K562 (cell line): ENCODE measurements around the gene HYAL3. TPM values are rescaled to one million over a fixed set of nuclear protein-coding genes. Genes with fewer than 3 reads are reported as not detected.

ENCODE experiments used
- ADNP ChIP-seq: fragments of 200-800 bp; sonication (Bioruptor generic); IDR thresholded peaks from 2 replicates; pipeline ENCODE4 v1.6.1; 2016; ENCODE audit warnings: missing genetic modification characterization, missing compliant biosample characterization
- BACH1 ChIP-seq: fragments of 200-800 bp; sonication (Bioruptor generic); IDR thresholded peaks from 2 replicates; pipeline ENCODE4 v1.6.1; 2016; ENCODE audit warnings: missing genetic modification characterization, missing compliant biosample characterization
- BCL6 ChIP-seq: fragments of 250-450 bp; sonication (Bioruptor Pico); IDR thresholded peaks from 2 replicates; pipeline ENCODE4 v1.4.0; 2020
- DACH1 ChIP-seq: fragments of 450-650 bp; IDR thresholded peaks from 2 replicates; pipeline ENCODE4 v1.6.1; 2018; ENCODE audit not compliant: partially characterized antibody
- ETS2 ChIP-seq: IDR thresholded peaks from 2 replicates; pipeline ENCODE4 v1.6.1; 2016; ENCODE audit warnings: borderline replicate concordance, missing genetic modification characterization, mild to moderate bottlenecking, moderate library complexity, missing compliant biosample characterization; ENCODE audit not compliant: poor library complexity, severe bottlenecking
- HDGF ChIP-seq: fragments of 450-650 bp; IDR thresholded peaks from 2 replicates; pipeline ENCODE4 v1.6.1; 2016
- HIVEP1 ChIP-seq: fragments of 250-450 bp; sonication (Bioruptor Pico); IDR thresholded peaks from 2 replicates; pipeline ENCODE4 v1.4.0; 2020; ENCODE audit warnings: mild to moderate bottlenecking
- KAT8 ChIP-seq: fragments of 450-650 bp; IDR thresholded peaks from 2 replicates; pipeline ENCODE4 v1.6.1; 2016; ENCODE audit warnings: low read depth, mild to moderate bottlenecking
- MAZ ChIP-seq, 2 experiments: fragments of 450-650 bp in 1 of 2; sonication (generic) in 1 of 2; formaldehyde crosslinking; IDR thresholded peaks in 1 of 2; conservative IDR thresholded peaks in 1 of 2; 2 replicates each; pipeline versions ENCODE4 v1.4.0 to v1.5.0; 2020; ENCODE audit warnings: mild to moderate bottlenecking in 1 of 2, missing genetic modification reagents in 1 of 2
- MEIS2 ChIP-seq: fragments of 450-650 bp; IDR thresholded peaks from 2 replicates; pipeline ENCODE4 v1.6.1; 2014; ENCODE audit warnings: mild to moderate bottlenecking; ENCODE audit not compliant: partially characterized antibody
- NFE2 ChIP-seq: IDR thresholded peaks from 2 replicates; pipeline ENCODE4 v1.6.1; 2014; ENCODE audit warnings: antibody characterized with exemption, low read depth
- NR4A1 ChIP-seq, 2 experiments: fragments of 250-450 bp in 1 of 2; fragments of 450-650 bp in 1 of 2; sonication (Bioruptor Pico) in 1 of 2; IDR thresholded peaks; 2 replicates each; pipeline versions ENCODE4 v1.4.0 to v1.6.1; 2016 to 2020; ENCODE audit warnings: mild to moderate bottlenecking in 2 of 2, missing compliant biosample characterization in 1 of 2, missing genetic modification characterization in 1 of 2, moderate library complexity in 1 of 2
- PHTF2 ChIP-seq: fragments of 250-450 bp; sonication (Bioruptor Pico); IDR thresholded peaks from 2 replicates; pipeline ENCODE4 v1.5.0; 2021; ENCODE audit warnings: mild to moderate bottlenecking
- RFX7 ChIP-seq: fragments of 250-450 bp; sonication (Bioruptor Pico); IDR thresholded peaks from 2 replicates; pipeline ENCODE4 v1.5.1; 2021; ENCODE audit warnings: mild to moderate bottlenecking
- SAFB2 ChIP-seq: fragments of 200-400 bp; formaldehyde crosslinking; IDR thresholded peaks from 2 replicates; pipeline ENCODE4 v1.6.1; 2018; ENCODE audit warnings: borderline replicate concordance, low read length, low read depth, moderate library complexity; ENCODE audit not compliant: severe bottlenecking
- SMAD4 ChIP-seq: fragments of 250-450 bp; sonication (Bioruptor Pico); conservative IDR thresholded peaks from 2 replicates; pipeline ENCODE4 v1.8.0; 2021; ENCODE audit warnings: inconsistent platforms, mild to moderate bottlenecking, moderate library complexity
- SPI1 ChIP-seq: IDR thresholded peaks from 2 replicates; pipeline ENCODE4 v1.6.1; 2011; ENCODE audit warnings: low read depth, low read length, control low read depth, borderline replicate concordance
- SRF ChIP-seq, 2 experiments: fragments of 250-450, 450-650 bp in 1 of 2; sonication (Bioruptor Pico) in 1 of 2; sonication (generic) in 1 of 2; formaldehyde crosslinking; IDR thresholded peaks; 2 replicates each; pipeline versions ENCODE4 v1.5.0 to v1.5.1; 2020 to 2022; ENCODE audit warnings: mild to moderate bottlenecking in 1 of 2, missing genetic modification reagents in 1 of 2
- SRSF9 ChIP-seq: fragments of 200-400 bp; formaldehyde crosslinking; IDR thresholded peaks from 2 replicates; pipeline ENCODE4 v1.6.1; 2017; ENCODE audit warnings: low read depth, low read length, borderline replicate concordance
- TRIM24 ChIP-seq, 2 experiments: fragments of 450-650 bp; IDR thresholded peaks; 2 replicates each; pipeline ENCODE4 v1.6.1; 2016
- XRCC4 ChIP-seq: IDR thresholded peaks from one replicate; pipeline ENCODE4 v1.6.1; 2011; ENCODE audit not compliant: insufficient read depth, insufficient read length; ENCODE audit errors: extremely low read depth
- ZBED1 ChIP-seq: IDR thresholded peaks from 2 replicates; pipeline ENCODE4 v1.6.1; 2014
- ZBTB49 ChIP-seq: sonication (generic); formaldehyde crosslinking; IDR thresholded peaks from 2 replicates; pipeline ENCODE4 v1.8.0; 2022; ENCODE audit warnings: missing genetic modification reagents, mild to moderate bottlenecking, borderline replicate concordance
- ZNF146 ChIP-seq: IDR thresholded peaks from one replicate; pipeline ENCODE4 v1.6.1; 2018; ENCODE audit warnings: missing compliant biosample characterization; ENCODE audit not compliant: unreplicated experiment
- ZNF239 ChIP-seq: fragments of 250-450 bp; sonication (Bioruptor Pico); IDR thresholded peaks from 2 replicates; pipeline ENCODE4 v1.4.0; 2020; ENCODE audit warnings: mild to moderate bottlenecking
- ZNF311 ChIP-seq: fragments of 250-450 bp; sonication (Bioruptor Pico); IDR thresholded peaks from 2 replicates; pipeline ENCODE4 v1.4.0; 2020; ENCODE audit warnings: mild to moderate bottlenecking, moderate library complexity
- ZNF41 ChIP-seq: fragments of 250-450 bp; sonication (Bioruptor Pico); conservative IDR thresholded peaks from 2 replicates; pipeline ENCODE4 v1.4.0; 2020; ENCODE audit warnings: mild to moderate bottlenecking
- ZNF785 ChIP-seq: fragments of 250-450 bp; sonication (Bioruptor Pico); IDR thresholded peaks from 2 replicates; pipeline ENCODE4 v1.4.0; 2020; ENCODE audit warnings: mild to moderate bottlenecking
- polyA plus RNA-seq, 8 experiments: library from polyadenylated mRNA; depleted of rRNA in 4 of 8; stranded (reverse) in 5 of 8; unstranded in 3 of 8; fragments of >200 nt; fragmentation: Nextera tagmentation in 2 of 8; fragmentation: Illumina TruSeq in 1 of 8; extraction: Ambion mirVana in 2 of 8; extraction: Trizol in 1 of 8; gene quantifications; 2 replicates each; pipeline versions ENCODE4 v1.2.1 to v1.2.3, GENCODE V29; 2011 to 2014; ENCODE audit warnings: inconsistent platforms in 1 of 8, missing spikeins in 1 of 8
- total RNA-seq, 7 experiments: library from RNA; depleted of rRNA in 6 of 7; stranded (reverse); fragments of >200 nt in 6 of 7; fragmentation: Illumina TruSeq in 2 of 7; extraction: Trizol in 2 of 7; gene quantifications; 2 replicates each; pipeline versions ENCODE4 v1.2.1 to v1.2.3, GENCODE V29; 2011 to 2021; ENCODE audit warnings: low replicate concordance in 1 of 7
- TF ChIP-seq, protein P1 (sequence below): fragments of 450-650 bp; IDR thresholded peaks from 2 replicates; pipeline ENCODE4 v1.6.1; 2016; ENCODE audit warnings: missing biosample characterization, missing genetic modification characterization

Gene HYAL3
- total and polyA plus RNA-seq, 9 of the 15 experiments (the other 6 are each of a cell fraction or from before 2014, with no cell fraction given), result 0.38 to 9.1 (median 6.8) TPM

DNA sequence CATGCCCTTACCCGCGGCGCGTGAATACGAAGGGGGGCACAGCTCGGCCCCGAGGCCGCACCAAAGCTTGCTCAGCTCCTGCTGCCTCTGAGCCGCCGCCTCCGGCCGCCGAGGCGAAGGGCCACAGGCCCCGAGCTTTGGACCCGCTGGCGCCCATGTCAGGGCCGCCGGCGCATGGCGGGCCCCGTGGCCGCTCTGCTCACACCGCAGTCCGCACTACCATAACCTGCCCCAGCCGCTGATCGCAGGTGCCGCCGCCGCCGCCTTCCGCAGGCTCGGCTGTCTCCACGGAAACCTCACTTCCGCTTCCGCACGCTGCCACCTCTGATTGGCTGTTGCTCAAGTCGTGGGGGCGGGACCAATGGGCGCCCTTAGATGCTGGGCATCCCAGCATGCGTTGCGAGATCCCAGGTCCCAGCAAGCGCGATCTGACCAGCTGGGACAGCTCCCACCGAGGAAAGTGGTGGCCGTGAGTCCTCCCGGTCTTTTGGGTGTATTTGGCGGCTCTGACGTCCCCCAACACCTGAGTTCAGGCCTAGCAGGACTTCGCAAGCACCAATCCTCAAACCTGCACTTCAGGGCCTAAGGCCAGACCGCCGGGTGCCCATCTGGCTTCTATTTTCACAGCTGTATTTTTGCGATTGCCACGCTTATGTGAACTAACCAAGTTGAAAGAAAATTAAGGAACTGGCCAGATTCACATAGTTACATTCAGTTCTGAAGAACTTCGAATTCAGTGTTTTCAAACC, 28.9 kb upstream of the HYAL3 start, which contains the start of gene TUSC2 (continued):
- no peak for TF ChIP-seq TRIM24 (IDR thresholded peaks at IDR 0.05)
- no peak for TF ChIP-seq ZNF146 (CRISPR knock-in tag)
- no peak for TF ChIP-seq ZNF311 (CRISPR knock-in tag)
- no peak for TF ChIP-seq BCL6
- TF ChIP-seq ZNF239 (CRISPR knock-in tag), result no peak
- TF ChIP-seq HIVEP1 (CRISPR knock-in tag), result no peak
- TF ChIP-seq DACH1, result peak; percentile 73
- TF ChIP-seq MAZ (CRISPR knock-in tag; conservative IDR thresholded peaks at IDR 0.05 in 1 of 2, IDR thresholded peaks at IDR 0.05 in 1 of 2), result peak in 1 of 2 experiments; percentile 47; a peak in 1 of 4 replicates
- TF ChIP-seq SRSF9, result no peak
- TF ChIP-seq SPI1, result peak; percentile 87
- no peak for TF ChIP-seq ZNF41
- no peak for TF ChIP-seq SMAD4 (CRISPR knock-in tag)
- no peak for TF ChIP-seq NFE2
- no peak for TF ChIP-seq ADNP (tag)
- no peak for TF ChIP-seq ETS2 (tag)
- TF ChIP-seq ZBED1, result no peak
- no peak for TF ChIP-seq NR4A1 (CRISPR knock-in tag; IDR thresholded peaks at IDR 0.05)
- TF ChIP-seq NR4A1 (tag; IDR thresholded peaks at IDR 0.05), result no peak
- no peak for TF ChIP-seq SRF (CRISPR knock-in tag; IDR thresholded peaks at IDR 0.05)
- no peak for TF ChIP-seq ZNF785 (CRISPR knock-in tag)
- TF ChIP-seq PHTF2 (CRISPR knock-in tag), result no peak
- TF ChIP-seq BACH1 (tag), result no peak
- TF ChIP-seq ZBTB49 (CRISPR knock-in tag), result no peak
- TF ChIP-seq RFX7, result no peak
- no peak for TF ChIP-seq KAT8
- TF ChIP-seq SAFB2, result no peak
- TF ChIP-seq HDGF, result no peak
- TF ChIP-seq, protein P1, sequence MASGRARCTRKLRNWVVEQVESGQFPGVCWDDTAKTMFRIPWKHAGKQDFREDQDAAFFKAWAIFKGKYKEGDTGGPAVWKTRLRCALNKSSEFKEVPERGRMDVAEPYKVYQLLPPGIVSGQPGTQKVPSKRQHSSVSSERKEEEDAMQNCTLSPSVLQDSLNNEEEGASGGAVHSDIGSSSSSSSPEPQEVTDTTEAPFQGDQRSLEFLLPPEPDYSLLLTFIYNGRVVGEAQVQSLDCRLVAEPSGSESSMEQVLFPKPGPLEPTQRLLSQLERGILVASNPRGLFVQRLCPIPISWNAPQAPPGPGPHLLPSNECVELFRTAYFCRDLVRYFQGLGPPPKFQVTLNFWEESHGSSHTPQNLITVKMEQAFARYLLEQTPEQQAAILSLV (tag), result no peak
- TF ChIP-seq MEIS2, result no peak
- no peak for TF ChIP-seq XRCC4
